Gastroesophageal sphincter (tissue), 4 donors: ENCODE measurements around the gene PTPN14. TPM values are rescaled to one million over a fixed set of nuclear protein-coding genes. Genes with fewer than 3 reads are reported as not detected.

ENCODE experiments used
- ATAC-seq: fragments of 150-250 bp; one replicate; pipeline ENCODE4 v1.9.1; 2016; ENCODE audit warnings: mild to moderate bottlenecking, moderate library complexity
- H3K27ac ChIP-seq, 4 donors: fragments of 200-600 bp; sonication (generic) in 3 of 4; 1 replicate in 3 of 4; 2 replicates in 1 of 4; pipeline ENCODE4 v1.5.1; 2016 to 2019
- H3K27me3 ChIP-seq: fragments of 200-600 bp; sonication (generic); one replicate; pipeline ENCODE4 v1.5.1; 2019
- H3K36me3 ChIP-seq, 2 donors: fragments of 200-600 bp; sonication (generic); one replicate each; pipeline ENCODE4 v1.5.1; 2019; ENCODE audit warnings: control low read depth in 1 of 2
- H3K4me1 ChIP-seq, 3 donors: fragments of 200-600 bp; sonication (generic); 1 replicate in 2 of 3; 2 replicates in 1 of 3; pipeline ENCODE4 v1.5.1; 2016 to 2019; ENCODE audit warnings: control low read depth in 2 of 3
- H3K4me3 ChIP-seq, 2 donors: fragments of 200-600 bp; sonication (generic); one replicate each; pipeline ENCODE4 v1.5.1; 2019; ENCODE audit warnings: mild to moderate bottlenecking in 1 of 2, moderate library complexity in 1 of 2
- H3K9me3 ChIP-seq, 3 donors: fragments of 200-600 bp; sonication (generic); one replicate each; pipeline ENCODE4 v1.5.1; 2017 to 2019; ENCODE audit warnings: control low read depth in 2 of 3
- CTCF ChIP-seq, 4 experiments: fragments of 200-600 bp in 2 of 4; fragments of 450-650 bp in 2 of 4; sonication (generic) in 1 of 4; IDR thresholded peaks; one replicate each; pipeline ENCODE4 v1.5.1; 2017 to 2019; ENCODE audit warnings: antibody characterized with exemption in 4 of 4, mild to moderate bottlenecking in 2 of 4, moderate library complexity in 2 of 4
- EP300 ChIP-seq: sonication (generic); formaldehyde crosslinking; IDR thresholded peaks from one replicate; pipeline ENCODE4 v1.6.1; 2017; ENCODE audit warnings: antibody characterized with exemption, mild to moderate bottlenecking
- POLR2A ChIP-seq, 2 donors: fragments of 450-650 bp; IDR thresholded peaks; one replicate each; pipeline ENCODE4 v1.6.1; 2017; ENCODE audit warnings: antibody characterized with exemption in 2 of 2, mild to moderate bottlenecking in 2 of 2, moderate library complexity in 1 of 2
- POLR2AphosphoS5 ChIP-seq: sonication (generic); formaldehyde crosslinking; IDR thresholded peaks from one replicate; pipeline ENCODE4 v1.6.1; 2017; ENCODE audit warnings: antibody characterized with exemption
- WGBS, 2 donors: methylation state at CpG; one replicate each; pipeline ENCODE4 v1.1.5; 2018; ENCODE audit warnings: low coverage in 1 of 2; 5-methylcytosine and 5-hydroxymethylcytosine counted together
- total RNA-seq, 4 donors: library from RNA; depleted of rRNA; stranded (reverse); fragments of >200 nt; gene quantifications; one replicate each; pipeline ENCODE4 v1.1.0, GENCODE V29; 2016

PTPN14 gene
- total RNA-seq, 4 donors from 2014 or later: 38.9 to 96.8 (median 75.4) TPM

- no peak for ATAC-seq
- no peak overlapping the region for H3K27ac ChIP-seq
These were observed 220.2 kb downstream of the PTPN14 start for GRCh38 chr1:214331180-214331579.

GRCh38 chr1:214330715-214331114 lies 220.7 kb downstream of the PTPN14 start:
- H3K27me3 ChIP-seq: no peaks in the 10 kb centered on the region
- H3K4me1 ChIP-seq: peaks cover 0 to 10% (median 5%) of the 10 kb centered on the region in 3 donors
- peaks cover 0 to 31% of the 10 kb centered on the region in 2 donors for H3K36me3 ChIP-seq
- no peak overlapping the region for H3K4me3 ChIP-seq
- no peaks in the 10 kb centered on the region for H3K9me3 ChIP-seq
- 91% methylated on average over 4 of the region's 12 CpGs; no CpG with 5 or more reads in 1 of the 2 donors for WGBS, 2 donors
- no peak overlapping the region for H3K27ac ChIP-seq
- no peak for ATAC-seq
- TF ChIP-seq EP300 (no peak), CTCF (IDR thresholded peaks at IDR 0.05) (no peak), POLR2AphosphoS5 (no peak), POLR2A (IDR thresholded peaks at IDR 0.05) (no peak)

More at GRCh38 chr1:214331180-214331579, 220.2 kb downstream of the PTPN14 start:
- H3K4me3 ChIP-seq: no peak overlapping the region
- TF ChIP-seq POLR2AphosphoS5 (no peak), POLR2A (IDR thresholded peaks at IDR 0.05) (no peak), EP300 (no peak), CTCF (IDR thresholded peaks at IDR 0.05) (no peak)
- WGBS, 2 donors: 90% methylated on average over 1 of the region's 1 CpG; no CpG with 5 or more reads in 1 of the 2 donors
- H3K4me1 ChIP-seq: peaks cover 0 to 10% (median 6%) of the 10 kb centered on the region in 3 donors
- H3K9me3 ChIP-seq: no peaks in the 10 kb centered on the region
- H3K36me3 ChIP-seq: peaks cover 0 to 28% of the 10 kb centered on the region in 2 donors
- H3K27me3 ChIP-seq: no peaks in the 10 kb centered on the region

GRCh38 chr1:214330222-214330621 lies 221.2 kb downstream of the PTPN14 start:
- no peak overlapping the region for H3K4me3 ChIP-seq

GRCh38 chr1:214329470-214330220 lies 221.8 kb downstream of the PTPN14 start:
- Histone ChIP-seq H3K4me3 (no peak overlapping the region), H3K36me3 (peaks cover 0 to 37% of the 10 kb centered on the region in 2 donors), H3K4me1 (peaks cover 0 to 10% (median 5%) of the 10 kb centered on the region in 3 donors), H3K27me3 (no peaks in the 10 kb centered on the region), H3K27ac (no peak overlapping the region), H3K9me3 (no peaks in the 10 kb centered on the region)
- 86 to 90% methylated on average over 3 to 6 of the region's 20 CpGs for WGBS, 2 donors
- TF ChIP-seq POLR2AphosphoS5: no peak
- TF ChIP-seq POLR2A (IDR thresholded peaks at IDR 0.05): no peak
- TF ChIP-seq CTCF (IDR thresholded peaks at IDR 0.05): no peak
- TF ChIP-seq EP300: no peak
- ATAC-seq: no peak

More at GRCh38 chr1:214330222-214330621, 221.2 kb downstream of the PTPN14 start:
- 70 to 92% methylated on average over 3 of the region's 3 CpGs for WGBS, 2 donors
- TF ChIP-seq CTCF (IDR thresholded peaks at IDR 0.05): no peak
- no peak for TF ChIP-seq POLR2AphosphoS5
- TF ChIP-seq POLR2A (IDR thresholded peaks at IDR 0.05): no peak
- no peak for TF ChIP-seq EP300
- H3K27me3 ChIP-seq: no peaks in the 10 kb centered on the region
- peaks cover 0 to 36% of the 10 kb centered on the region in 2 donors for H3K36me3 ChIP-seq
- ATAC-seq: no peak
- no peak overlapping the region for H3K27ac ChIP-seq
- no peaks in the 10 kb centered on the region for H3K9me3 ChIP-seq
- peaks cover 0 to 10% (median 5%) of the 10 kb centered on the region in 3 donors for H3K4me1 ChIP-seq
